ENCODE results near the gene NADK2.
"Not testable (repeated sequence)": the region's sequence is repeated elsewhere in the genome, so short reads cannot be mapped to it uniquely, and the experiment has no call there.

NADK2 gene

GRCh38 chr5:36209664-36210063, 32.1 kb downstream of the NADK2 start:
- no peak for TF ChIP-seq CTCF (conservative IDR thresholded peaks at IDR 0.05; ENCODE audit: control insufficient read depth, insufficient read depth, low read depth, low read length)
- peak; percentile 68 for DNase-seq (ENCODE audit: low read depth)
- no peak overlapping the region for H3K4me3 ChIP-seq (ENCODE audit: control insufficient read depth, low read depth, low read length)

- no peak for DNase-seq (ENCODE audit: low read depth)
Measured at GRCh38 chr5:36208786-36209185, 32.9 kb downstream of the NADK2 start.

GRCh38 chr5:36206913-36207312, 34.8 kb downstream of the NADK2 start:
- DNase-seq (ENCODE audit: low read depth) = peak; percentile 5
- no peak overlapping the region for H3K4me3 ChIP-seq (ENCODE audit: control insufficient read depth, low read depth, low read length)
- no peak for TF ChIP-seq CTCF (conservative IDR thresholded peaks at IDR 0.05; ENCODE audit: control insufficient read depth, insufficient read depth, low read depth, low read length)

More at GRCh38 chr5:36208786-36209185, 32.9 kb downstream of the NADK2 start:
- no peak overlapping the region for H3K4me3 ChIP-seq (ENCODE audit: control insufficient read depth, low read depth, low read length)
- TF ChIP-seq CTCF (conservative IDR thresholded peaks at IDR 0.05; ENCODE audit: control insufficient read depth, insufficient read depth, low read depth, low read length) = no peak

GRCh38 chr5:36205329-36205728, 36.4 kb downstream of the NADK2 start:
- DNase-seq (ENCODE audit: low read depth) = no peak
- no peak overlapping the region for H3K4me3 ChIP-seq (ENCODE audit: control insufficient read depth, low read depth, low read length)
- TF ChIP-seq CTCF (conservative IDR thresholded peaks at IDR 0.05; ENCODE audit: control insufficient read depth, insufficient read depth, low read depth, low read length) = no peak

- H3K4me3 ChIP-seq (ENCODE audit: control insufficient read depth, low read depth, low read length) = no peak overlapping the region
- no peak for TF ChIP-seq CTCF (conservative IDR thresholded peaks at IDR 0.05; ENCODE audit: control insufficient read depth, insufficient read depth, low read depth, low read length)
- peak; percentile 49 for DNase-seq (ENCODE audit: low read depth)
Measured at GRCh38 chr5:36202521-36202961, 39.2 kb downstream of the NADK2 start.

- H3K4me3 ChIP-seq (ENCODE audit: control insufficient read depth, low read depth, low read length) = no peak overlapping the region
- DNase-seq (ENCODE audit: low read depth) = peak; percentile 87
- TF ChIP-seq CTCF (conservative IDR thresholded peaks at IDR 0.05; ENCODE audit: control insufficient read depth, insufficient read depth, low read depth, low read length) = no peak
Measured at GRCh38 chr5:36200513-36200912, 41.2 kb downstream of the NADK2 start.

- no peak overlapping the region for H3K4me3 ChIP-seq (ENCODE audit: control insufficient read depth, low read depth, low read length)
- no peak for DNase-seq (ENCODE audit: low read depth)
- TF ChIP-seq CTCF (conservative IDR thresholded peaks at IDR 0.05; ENCODE audit: control insufficient read depth, insufficient read depth, low read depth, low read length) = no peak
Measured at GRCh38 chr5:36199620-36200019, 42.1 kb downstream of the NADK2 start.

- H3K4me3 ChIP-seq (ENCODE audit: control insufficient read depth, low read depth, low read length); DNase-seq (ENCODE audit: low read depth): not testable (repeated sequence)
Measured at GRCh38 chr5:36198783-36199182, 42.9 kb downstream of the NADK2 start.

All from fibroblast of mammary gland (primary cell).